Activated naive CD8-positive, alpha-beta T cell treated with anti-CD3 and anti-CD28 coated beads for 36 hours (primary cell): Measurements from ENCODE around the gene AGO3. TPM values are rescaled to one million over a fixed set of nuclear protein-coding genes. Genes with fewer than 3 reads are reported as not detected.
"Not testable (repeated sequence)": the region's sequence is repeated elsewhere in the genome, so short reads cannot be mapped to it uniquely, and the experiment has no call there.

ENCODE experiments used
- DNase-seq: peaks from one replicate; pipeline ENCODE4 v3.0.0; 2021
- H3K27ac Mint-ChIP-seq: one replicate; pipeline ENCODE4 v1.8.0; 2022; ENCODE audit warnings: mild to moderate bottlenecking, moderate library complexity, mixed read lengths
- H3K27me3 Mint-ChIP-seq: one replicate; pipeline ENCODE4 v1.8.0; 2022; ENCODE audit warnings: mild to moderate bottlenecking, mixed read lengths
- H3K36me3 Mint-ChIP-seq: one replicate; pipeline ENCODE4 v1.8.0; 2021; ENCODE audit warnings: mild to moderate bottlenecking, mixed read lengths
- H3K4me1 Mint-ChIP-seq: one replicate; pipeline ENCODE4 v1.8.0; 2021; ENCODE audit warnings: mixed read lengths
- H3K4me3 Mint-ChIP-seq: one replicate; pipeline ENCODE4 v1.8.0; 2022; ENCODE audit warnings: mild to moderate bottlenecking, moderate library complexity, mixed read lengths
- H3K9me3 Mint-ChIP-seq: one replicate; pipeline ENCODE4 v1.8.0; 2022; ENCODE audit warnings: mixed read lengths
- total RNA-seq, 2 experiments: library from RNA; stranded (reverse); gene quantifications; one replicate each; pipeline ENCODE4 v1.2.3, GENCODE V29; 2021

The AGO3 gene
- total RNA-seq, result 10 to 100 TPM; 24.5 to 26.0 TPM

DNA sequence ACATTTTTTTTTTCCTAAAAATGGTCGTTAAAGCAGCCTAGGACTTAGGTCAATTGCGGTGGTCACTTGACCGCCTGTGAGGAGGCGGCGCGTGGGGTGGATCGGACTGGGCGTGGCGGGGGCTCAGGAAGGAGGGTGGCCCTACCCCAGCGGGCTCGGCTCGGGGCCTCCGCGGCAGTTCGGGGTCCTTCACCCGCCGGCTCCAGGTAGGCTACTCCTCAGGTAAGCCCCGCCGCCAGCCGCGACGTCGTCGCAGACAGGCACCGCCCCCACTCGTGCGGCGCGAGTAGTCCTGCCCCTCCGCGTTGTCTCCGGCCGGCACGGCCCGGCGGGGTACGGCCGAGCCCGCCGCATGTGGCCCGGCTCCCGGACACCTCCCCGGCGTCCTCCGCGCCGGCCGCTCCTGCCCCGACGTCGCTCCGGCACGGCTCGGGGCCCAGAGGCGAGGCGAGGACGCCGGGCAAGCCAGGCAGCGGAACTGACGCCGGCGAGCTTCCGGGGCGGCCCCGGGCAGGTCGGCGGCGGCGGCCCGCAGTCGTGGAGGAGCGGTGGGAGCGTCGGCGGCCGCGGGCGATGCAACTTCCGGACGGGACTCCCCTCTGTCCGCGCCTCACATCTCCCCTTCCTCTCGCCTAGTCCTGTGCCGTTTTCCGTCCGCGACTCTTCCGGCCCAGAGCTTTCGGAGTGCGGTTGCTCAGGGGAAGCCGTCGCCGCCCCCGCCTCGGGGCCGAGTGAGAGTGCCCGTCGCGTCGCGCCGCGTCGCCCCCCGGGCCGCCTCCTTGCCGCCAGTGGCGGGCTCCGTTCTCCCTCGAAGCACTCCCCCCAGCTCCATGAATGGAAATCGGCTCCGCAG, at the start of gene AGO3:
AGO3 (plus strand) TSS at position 513 of the 853 bp plus-strand sequence; CDS start at position 835, 322 bp downstream.
- H3K9me3 Mint-ChIP-seq, result no peaks in the 10 kb centered on the region
- H3K27ac Mint-ChIP-seq, result peak within 1 kb of the TSS; percentile 93
- peak within 1 kb of the TSS; percentile 93 for H3K4me3 Mint-ChIP-seq
- H3K4me1 Mint-ChIP-seq, result peaks cover 27% of the 10 kb centered on the region
- peak; percentile 95 for DNase-seq
- no peaks in the 10 kb centered on the region for H3K27me3 Mint-ChIP-seq
- peaks cover 2% of the 10 kb centered on the region for H3K36me3 Mint-ChIP-seq

DNA sequence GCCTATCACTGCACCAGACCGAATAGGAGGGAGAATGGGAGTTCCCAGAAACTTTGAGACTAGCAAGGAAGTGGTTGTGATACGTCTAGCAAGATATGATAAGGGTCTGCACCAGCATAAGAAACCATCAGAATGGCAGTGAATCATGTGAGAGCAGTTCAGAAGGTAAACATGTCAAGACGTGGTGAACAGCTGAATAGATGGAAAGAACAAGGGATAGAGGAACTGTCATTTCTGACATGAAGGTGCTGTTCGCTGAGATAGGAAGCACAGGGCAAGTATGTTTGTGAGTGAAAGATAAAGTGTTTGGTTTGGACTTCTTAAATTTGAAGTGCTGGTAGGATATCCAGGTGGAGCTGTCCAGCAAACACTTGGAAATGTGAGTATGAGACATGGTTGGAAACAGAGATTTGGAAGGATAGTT, 49.0 kb upstream of the AGO3 start:
- no peaks in the 10 kb centered on the region for H3K9me3 Mint-ChIP-seq
- no peak overlapping the region for H3K4me3 Mint-ChIP-seq
- H3K4me1 Mint-ChIP-seq, result peaks cover 30% of the 10 kb centered on the region
- H3K27me3 Mint-ChIP-seq, result no peaks in the 10 kb centered on the region
- H3K36me3 Mint-ChIP-seq, result no peaks in the 10 kb centered on the region
- no peak for DNase-seq
- H3K27ac Mint-ChIP-seq, result no peak overlapping the region

DNA sequence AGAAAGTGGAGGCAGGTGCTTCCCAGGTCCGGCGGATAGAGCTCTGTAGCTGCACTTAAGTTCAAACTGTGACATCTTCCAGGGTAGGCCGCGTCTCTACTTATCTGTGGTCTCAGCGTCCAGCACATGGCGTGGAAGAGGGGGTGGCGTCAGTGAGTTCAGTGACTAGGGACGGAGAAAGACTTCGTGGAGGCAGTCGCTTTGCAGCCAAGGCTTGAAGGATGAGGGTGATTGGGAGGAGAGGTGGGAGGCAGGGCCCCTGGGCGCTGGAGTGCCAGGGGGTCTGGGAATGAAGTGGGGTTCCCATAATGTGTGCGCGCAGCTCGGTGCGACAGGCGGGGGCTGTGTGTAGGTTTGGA, 48.3 kb upstream of the AGO3 start:
- DNase-seq, result no peak
- H3K27ac Mint-ChIP-seq, result no peak overlapping the region
- peaks cover 36% of the 10 kb centered on the region for H3K4me1 Mint-ChIP-seq
- H3K4me3 Mint-ChIP-seq, result peak overlapping the region; percentile 61
- no peaks in the 10 kb centered on the region for H3K36me3 Mint-ChIP-seq
- H3K9me3 Mint-ChIP-seq, result no peaks in the 10 kb centered on the region
- H3K27me3 Mint-ChIP-seq, result no peaks in the 10 kb centered on the region

DNA sequence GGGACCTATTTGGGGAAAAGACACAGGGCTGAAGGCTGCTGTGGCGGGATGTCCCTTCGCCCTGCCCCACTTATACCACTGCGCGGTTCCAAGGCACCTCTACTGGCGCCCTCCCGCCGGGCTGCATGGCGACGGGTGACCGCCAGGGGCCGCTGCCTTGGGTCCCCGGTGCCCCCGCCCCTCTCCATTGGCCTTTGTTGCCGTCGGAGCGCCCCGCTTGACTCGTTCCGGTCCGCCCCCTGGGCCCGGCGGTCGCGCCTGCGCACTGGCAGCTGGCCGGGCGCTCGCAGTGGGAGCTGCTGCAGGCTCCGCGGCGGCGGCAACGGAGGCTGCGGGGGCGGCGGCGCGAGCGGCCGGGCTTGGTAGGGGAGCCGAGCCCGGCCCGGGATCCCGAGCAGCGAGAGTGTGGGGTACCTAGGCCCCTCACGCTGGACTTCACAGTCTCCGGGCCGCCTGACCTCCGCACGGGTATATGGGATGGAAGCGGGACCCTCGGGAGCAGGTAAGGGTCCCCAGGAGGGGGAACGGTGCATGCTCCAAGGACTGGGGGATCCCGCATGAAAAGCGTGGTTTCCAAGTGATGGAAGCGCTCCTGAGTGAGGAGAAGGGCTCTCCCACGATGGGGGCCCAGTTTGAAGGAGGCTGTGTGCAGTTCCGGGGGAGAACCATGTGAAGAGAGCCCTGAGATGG, 47.8 kb upstream of the AGO3 start, which contains the start of gene AGO1:
AGO1 (plus strand) TSS at position 265 of the 690 bp plus-strand sequence; CDS start at position 478, 213 bp downstream.
- Mint-ChIP-seq H3K9me3 (no peaks in the 10 kb centered on the region), H3K4me1 (peaks cover 39% of the 10 kb centered on the region), H3K4me3 (peak within 1 kb of the TSS; percentile 96), H3K27me3 (no peaks in the 10 kb centered on the region), H3K36me3 (no peaks in the 10 kb centered on the region), H3K27ac (peak within 1 kb of the TSS; percentile 86)
- DNase-seq, result peak; percentile 100

DNA sequence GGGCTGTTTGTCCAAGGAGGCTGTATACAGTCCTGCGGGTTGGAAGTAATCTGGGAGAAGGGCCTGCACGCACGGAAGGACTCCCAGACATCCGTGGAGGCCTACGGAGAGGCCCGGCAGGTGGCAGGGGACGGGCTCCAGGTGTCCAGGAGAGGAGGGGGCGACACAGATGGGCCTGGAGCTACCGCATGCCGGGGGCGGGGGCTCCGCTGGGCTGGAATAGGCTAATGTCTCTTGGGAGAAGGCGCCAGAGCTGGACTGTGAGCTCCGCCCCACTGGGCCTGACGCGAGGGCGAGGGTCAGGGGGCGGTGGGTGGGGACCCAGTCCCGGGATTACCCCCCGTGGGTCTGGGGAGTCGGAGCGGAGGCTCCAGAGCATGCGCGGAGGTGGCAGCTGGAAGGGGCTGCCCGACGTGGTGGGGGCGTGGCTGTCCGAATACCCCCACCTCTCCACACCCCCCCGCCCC, 47.2 kb upstream of the AGO3 start:
- Mint-ChIP-seq H3K27me3 (no peaks in the 10 kb centered on the region), H3K9me3 (no peaks in the 10 kb centered on the region), H3K4me1 (peaks cover 39% of the 10 kb centered on the region), H3K36me3 (no peaks in the 10 kb centered on the region), H3K4me3 (peak overlapping the region; percentile 96), H3K27ac (peak overlapping the region; percentile 86)
- peak; percentile 65 for DNase-seq

DNA sequence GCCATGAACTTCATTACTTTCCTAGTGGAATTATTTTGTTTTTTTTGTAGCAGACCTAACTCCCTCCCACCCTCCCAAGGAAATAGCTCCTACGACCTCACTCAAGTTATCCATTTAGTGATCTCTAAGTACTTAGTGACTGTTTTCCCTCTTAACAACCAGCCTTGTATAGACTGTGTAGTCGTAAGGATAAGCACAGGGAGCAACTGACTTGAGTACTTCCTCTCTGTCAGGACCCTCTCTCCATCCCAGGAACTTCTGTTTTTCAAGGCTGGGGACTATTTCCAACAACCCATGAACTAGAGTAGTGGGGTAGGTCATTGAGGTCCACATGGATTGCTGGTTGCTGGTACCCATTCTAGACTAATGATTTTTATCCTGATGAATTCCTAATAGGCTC, 46.0 kb upstream of the AGO3 start:
- Mint-ChIP-seq H3K9me3 (no peaks in the 10 kb centered on the region), H3K27ac (no peak overlapping the region), H3K4me1 (peaks cover 39% of the 10 kb centered on the region), H3K36me3 (peaks cover 2% of the 10 kb centered on the region), H3K27me3 (no peaks in the 10 kb centered on the region), H3K4me3 (no peak overlapping the region)
- no peak for DNase-seq

DNA sequence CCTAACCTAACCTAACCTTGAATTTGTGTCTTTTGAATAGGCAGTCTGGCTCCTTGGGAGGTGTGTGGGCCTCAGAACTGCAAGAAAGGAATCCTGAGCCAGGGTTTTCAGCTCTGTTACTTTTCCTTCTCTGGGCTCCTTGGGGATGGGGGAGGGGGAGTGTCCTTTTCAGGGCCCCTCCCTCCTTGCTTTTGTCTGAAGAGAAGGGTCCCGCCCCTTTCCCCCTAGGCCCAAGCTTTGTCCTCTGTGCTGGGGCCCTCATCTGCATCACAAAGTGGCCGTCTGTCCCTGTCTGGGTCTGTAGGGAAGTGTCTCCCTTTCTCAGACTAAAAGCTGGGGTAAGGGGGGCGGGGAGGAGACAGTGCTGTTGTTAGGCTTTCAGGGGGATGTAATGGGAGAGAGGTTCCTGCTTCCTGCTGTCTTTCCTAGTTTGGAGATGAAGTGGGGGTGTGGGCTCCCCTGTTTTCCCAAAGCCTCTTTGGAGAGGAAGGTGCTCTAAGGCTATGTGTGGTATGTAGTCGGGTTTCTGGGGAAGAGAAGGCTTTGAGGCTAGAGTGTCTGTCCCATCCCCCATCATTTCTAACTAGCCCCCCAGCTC, 44.8 kb upstream of the AGO3 start:
- H3K4me3 Mint-ChIP-seq, result no peak overlapping the region

DNA sequence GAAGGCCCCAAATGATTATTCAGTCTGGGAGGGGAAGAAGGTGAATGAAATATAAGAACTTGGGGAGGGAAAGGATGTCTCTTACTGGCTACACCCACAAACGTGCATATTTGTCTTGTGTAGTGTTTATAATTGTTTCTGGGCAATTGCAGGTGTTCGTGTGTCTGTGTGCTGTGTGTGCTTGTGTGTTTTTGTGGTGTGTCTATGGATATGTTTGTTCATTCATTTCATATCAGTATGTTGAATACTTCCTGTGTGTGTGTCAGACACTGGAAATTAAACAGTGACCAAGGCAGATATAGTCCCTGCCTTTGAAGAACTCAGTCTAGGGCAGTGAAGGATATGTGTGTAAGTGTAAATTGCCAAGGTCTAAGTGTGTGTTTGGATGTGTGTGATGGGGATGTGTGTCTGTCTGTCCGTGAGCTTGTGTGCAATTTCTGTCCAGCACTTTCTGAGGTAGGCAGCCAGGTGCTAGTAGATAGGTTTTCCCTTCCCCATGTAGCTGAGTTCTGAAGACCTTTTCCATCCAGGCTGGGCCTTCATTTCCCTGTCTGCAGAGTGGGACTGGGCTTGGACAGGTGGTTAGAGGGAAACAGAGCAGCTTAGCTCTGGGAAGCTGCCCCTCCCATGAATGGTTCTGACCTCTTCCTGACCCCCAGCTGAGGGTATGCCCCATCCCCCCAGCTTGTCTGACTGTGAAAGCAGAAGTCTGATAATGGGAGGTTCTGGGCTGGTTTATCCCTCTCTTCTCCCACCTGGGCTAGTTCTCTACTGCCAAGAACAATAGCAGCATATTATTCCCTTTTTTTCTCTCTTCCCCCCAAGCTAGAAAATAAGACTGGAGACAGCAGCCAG, 44.1 kb upstream of the AGO3 start:
- H3K4me3 Mint-ChIP-seq, result no peak overlapping the region
- peak overlapping the region; percentile 11 for H3K27ac Mint-ChIP-seq
- peaks cover 39% of the 10 kb centered on the region for H3K4me1 Mint-ChIP-seq
- H3K36me3 Mint-ChIP-seq, result peaks cover 6% of the 10 kb centered on the region
- H3K9me3 Mint-ChIP-seq, result no peaks in the 10 kb centered on the region
- DNase-seq, result no peak
- H3K27me3 Mint-ChIP-seq, result no peaks in the 10 kb centered on the region

More for the DNA sequence above, 44.8 kb upstream of the AGO3 start:
- Mint-ChIP-seq H3K9me3 (no peaks in the 10 kb centered on the region), H3K27ac (no peak overlapping the region), H3K27me3 (no peaks in the 10 kb centered on the region), H3K36me3 (peaks cover 4% of the 10 kb centered on the region), H3K4me1 (peaks cover 39% of the 10 kb centered on the region)
- no peak for DNase-seq

DNA sequence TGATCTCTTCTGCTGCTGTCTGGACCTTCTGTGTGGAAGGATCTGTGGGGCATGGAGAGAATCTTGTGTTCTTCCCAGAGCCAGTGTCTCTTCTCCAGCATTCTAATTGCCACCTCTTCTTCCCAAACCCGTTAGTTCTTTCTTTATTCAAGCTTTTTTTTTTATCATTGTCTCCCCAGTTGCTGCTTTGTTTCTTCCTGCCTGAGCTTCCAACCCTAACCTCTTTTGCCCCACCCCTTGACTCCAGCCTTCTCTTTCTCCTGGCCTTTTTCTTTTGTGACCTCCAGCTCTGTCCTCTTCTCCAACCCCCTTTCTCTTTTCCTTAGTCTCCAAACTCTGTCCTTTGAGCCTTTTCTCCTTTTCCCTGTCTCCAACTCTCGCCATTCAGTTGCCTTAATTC, 43.4 kb upstream of the AGO3 start:
- Mint-ChIP-seq H3K4me3 (no peak overlapping the region), H3K27ac (no peak overlapping the region), H3K4me1 (peaks cover 38% of the 10 kb centered on the region), H3K27me3 (no peaks in the 10 kb centered on the region), H3K9me3 (no peaks in the 10 kb centered on the region), H3K36me3 (peaks cover 6% of the 10 kb centered on the region)
- DNase-seq, result no peak

DNA sequence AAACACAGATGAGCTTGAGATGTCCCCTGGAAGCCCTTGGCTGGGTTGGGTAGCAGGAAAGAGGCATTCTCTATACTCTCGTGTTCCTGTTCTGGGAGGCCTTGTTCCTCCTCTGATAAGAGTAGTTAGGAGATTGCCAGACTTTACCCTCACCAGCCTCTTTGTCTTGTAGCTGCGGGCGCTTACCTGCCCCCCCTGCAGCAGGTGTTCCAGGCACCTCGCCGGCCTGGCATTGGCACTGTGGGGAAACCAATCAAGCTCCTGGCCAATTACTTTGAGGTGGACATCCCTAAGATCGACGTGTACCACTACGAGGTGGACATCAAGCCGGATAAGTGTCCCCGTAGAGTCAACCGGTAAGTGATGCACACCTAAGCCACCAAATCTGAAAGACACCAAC, 42.6 kb upstream of the AGO3 start:
- DNase-seq, result no peak
- no peak overlapping the region for H3K27ac Mint-ChIP-seq
- no peaks in the 10 kb centered on the region for H3K9me3 Mint-ChIP-seq
- H3K4me1 Mint-ChIP-seq, result peaks cover 35% of the 10 kb centered on the region
- no peaks in the 10 kb centered on the region for H3K27me3 Mint-ChIP-seq
- no peak overlapping the region for H3K4me3 Mint-ChIP-seq
- peaks cover 6% of the 10 kb centered on the region for H3K36me3 Mint-ChIP-seq

DNA sequence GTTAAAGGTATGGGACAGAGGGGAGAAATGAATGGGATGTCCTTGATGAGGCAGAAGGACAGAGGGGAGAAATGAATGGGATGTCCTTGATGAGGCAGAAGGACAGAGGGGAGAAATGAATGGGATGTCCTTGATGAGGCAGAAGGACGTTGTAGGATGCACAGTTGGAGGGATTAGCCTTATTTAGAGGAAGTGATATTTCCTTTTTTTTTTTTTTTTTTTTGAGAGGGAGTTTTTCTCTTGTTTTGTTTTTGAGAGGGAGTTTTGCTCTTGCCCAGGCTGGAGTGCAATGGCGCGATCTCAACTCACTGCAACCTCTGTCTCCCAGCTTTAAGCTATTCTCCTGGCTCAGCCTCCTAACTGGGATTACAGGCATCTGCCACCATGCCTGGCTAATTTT, 41.9 kb upstream of the AGO3 start:
- H3K27ac Mint-ChIP-seq, H3K9me3 Mint-ChIP-seq, H3K4me3 Mint-ChIP-seq, H3K36me3 Mint-ChIP-seq, DNase-seq, H3K27me3 Mint-ChIP-seq: not testable (repeated sequence)
- H3K4me1 Mint-ChIP-seq, result peaks cover 34% of the 10 kb centered on the region

DNA sequence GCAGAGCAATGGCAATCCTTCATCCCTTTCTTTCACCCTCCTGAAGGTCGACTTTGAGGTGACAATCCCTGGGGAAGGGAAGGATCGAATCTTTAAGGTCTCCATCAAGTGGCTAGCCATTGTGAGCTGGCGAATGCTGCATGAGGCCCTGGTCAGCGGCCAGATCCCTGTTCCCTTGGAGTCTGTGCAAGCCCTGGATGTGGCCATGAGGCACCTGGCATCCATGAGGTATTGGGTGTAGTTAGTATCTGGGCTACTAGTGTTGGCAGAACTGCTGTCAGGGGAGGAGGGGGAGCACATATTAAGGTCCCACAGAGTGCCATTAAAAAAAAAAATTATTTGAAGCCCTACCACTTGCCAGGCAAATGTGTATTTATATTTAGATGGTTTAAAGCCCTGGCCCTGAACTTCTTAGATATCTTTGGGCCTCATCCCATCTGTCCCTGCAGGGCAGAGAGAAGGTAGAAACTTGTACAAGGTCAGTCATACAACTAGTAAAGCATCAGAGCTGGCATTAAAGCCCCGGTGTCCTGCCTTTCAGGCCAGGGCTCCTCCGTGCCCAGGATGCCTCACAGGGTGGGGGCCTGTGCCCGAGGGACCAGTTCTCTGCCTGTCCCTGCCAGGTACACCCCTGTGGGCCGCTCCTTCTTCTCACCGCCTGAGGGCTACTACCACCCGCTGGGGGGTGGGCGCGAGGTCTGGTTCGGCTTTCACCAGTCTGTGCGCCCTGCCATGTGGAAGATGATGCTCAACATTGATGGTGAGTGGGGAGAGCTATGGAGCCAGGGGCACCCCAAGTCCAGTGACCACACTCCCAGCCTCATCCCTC, 37.6 kb upstream of the AGO3 start:
- no peak for DNase-seq
- Mint-ChIP-seq H3K27ac (no peak overlapping the region), H3K4me3 (no peak overlapping the region), H3K4me1 (no peaks in the 10 kb centered on the region), H3K9me3 (no peaks in the 10 kb centered on the region), H3K27me3 (no peaks in the 10 kb centered on the region), H3K36me3 (peaks cover 6% of the 10 kb centered on the region)

DNA sequence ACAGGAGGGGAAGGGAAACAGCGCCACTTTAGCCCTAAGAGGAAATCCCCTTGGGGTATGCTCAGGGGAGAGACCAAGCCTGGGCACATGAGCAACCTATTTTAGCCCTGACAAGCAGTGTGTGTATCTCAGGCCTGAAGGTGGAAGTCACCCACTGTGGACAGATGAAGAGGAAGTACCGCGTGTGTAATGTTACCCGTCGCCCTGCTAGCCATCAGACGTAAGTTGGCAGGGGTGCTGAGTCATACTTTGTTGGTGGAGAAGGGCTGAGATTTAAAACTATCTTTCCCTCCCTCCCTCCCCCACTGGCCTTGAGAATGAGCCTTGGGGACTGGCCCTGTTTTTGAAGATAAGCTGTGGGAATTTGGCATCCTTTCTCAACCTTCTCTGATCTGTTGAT, 36.7 kb upstream of the AGO3 start:
- H3K4me3 Mint-ChIP-seq, result no peak overlapping the region
- no peaks in the 10 kb centered on the region for H3K9me3 Mint-ChIP-seq
- no peak for DNase-seq
- H3K27me3 Mint-ChIP-seq, result no peaks in the 10 kb centered on the region
- H3K4me1 Mint-ChIP-seq, result no peaks in the 10 kb centered on the region
- H3K36me3 Mint-ChIP-seq, result peaks cover 6% of the 10 kb centered on the region
- H3K27ac Mint-ChIP-seq, result no peak overlapping the region

DNA sequence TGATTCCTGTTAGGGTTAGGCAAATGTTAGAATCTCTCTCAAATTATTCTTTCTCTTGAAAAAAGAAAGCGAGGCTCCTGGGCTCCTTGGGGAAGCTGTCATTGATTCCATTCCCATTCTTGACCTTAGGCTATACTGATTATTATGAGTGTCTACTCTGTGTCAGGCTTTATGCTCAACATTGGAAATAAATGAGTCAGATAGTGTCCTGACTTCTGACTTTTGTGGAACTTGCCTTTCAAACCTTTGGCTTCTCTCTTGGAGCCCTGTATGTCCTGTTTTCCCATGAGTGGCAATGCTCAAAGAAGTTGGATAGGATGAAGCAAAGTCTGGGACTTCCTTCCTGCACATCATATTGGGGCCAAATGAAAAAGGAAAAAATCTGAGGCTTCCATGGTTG, 36.2 kb upstream of the AGO3 start:
- H3K36me3 Mint-ChIP-seq, result peaks cover 6% of the 10 kb centered on the region
- no peaks in the 10 kb centered on the region for H3K9me3 Mint-ChIP-seq
- no peaks in the 10 kb centered on the region for H3K4me1 Mint-ChIP-seq
- no peak overlapping the region for H3K4me3 Mint-ChIP-seq
- DNase-seq, result no peak
- no peak overlapping the region for H3K27ac Mint-ChIP-seq
- no peaks in the 10 kb centered on the region for H3K27me3 Mint-ChIP-seq
